ENCODE data around the gene SIDT1.

DNA sequence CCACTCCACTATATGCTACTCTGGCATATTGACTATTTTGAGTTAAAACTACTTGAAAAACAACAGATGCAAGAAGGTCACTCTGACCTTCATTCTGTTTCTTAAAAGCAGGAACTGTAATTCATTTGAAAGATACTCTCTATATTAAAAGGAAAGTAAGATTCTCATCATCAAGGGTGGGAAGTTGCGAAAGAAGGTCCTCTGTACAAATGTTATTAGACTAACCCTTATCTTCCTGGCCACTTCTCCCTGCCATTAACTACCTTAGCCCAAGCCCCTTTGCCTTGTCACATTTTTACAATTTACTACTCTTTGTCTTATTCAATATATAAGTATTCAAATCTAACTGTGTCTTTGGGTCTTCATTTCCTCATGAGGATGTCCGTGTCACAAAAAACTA is 16.1 kb downstream of the SIDT1 start:
- TF ChIP-seq, protein P1, sequence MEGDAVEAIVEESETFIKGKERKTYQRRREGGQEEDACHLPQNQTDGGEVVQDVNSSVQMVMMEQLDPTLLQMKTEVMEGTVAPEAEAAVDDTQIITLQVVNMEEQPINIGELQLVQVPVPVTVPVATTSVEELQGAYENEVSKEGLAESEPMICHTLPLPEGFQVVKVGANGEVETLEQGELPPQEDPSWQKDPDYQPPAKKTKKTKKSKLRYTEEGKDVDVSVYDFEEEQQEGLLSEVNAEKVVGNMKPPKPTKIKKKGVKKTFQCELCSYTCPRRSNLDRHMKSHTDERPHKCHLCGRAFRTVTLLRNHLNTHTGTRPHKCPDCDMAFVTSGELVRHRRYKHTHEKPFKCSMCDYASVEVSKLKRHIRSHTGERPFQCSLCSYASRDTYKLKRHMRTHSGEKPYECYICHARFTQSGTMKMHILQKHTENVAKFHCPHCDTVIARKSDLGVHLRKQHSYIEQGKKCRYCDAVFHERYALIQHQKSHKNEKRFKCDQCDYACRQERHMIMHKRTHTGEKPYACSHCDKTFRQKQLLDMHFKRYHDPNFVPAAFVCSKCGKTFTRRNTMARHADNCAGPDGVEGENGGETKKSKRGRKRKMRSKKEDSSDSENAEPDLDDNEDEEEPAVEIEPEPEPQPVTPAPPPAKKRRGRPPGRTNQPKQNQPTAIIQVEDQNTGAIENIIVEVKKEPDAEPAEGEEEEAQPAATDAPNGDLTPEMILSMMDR (IDR thresholded peaks at IDR 0.05) = no peak
- no peak for TF ChIP-seq EZH2 (IDR thresholded peaks at IDR 0.05)
- TF ChIP-seq EZH2phosphoT487 (IDR thresholded peaks at IDR 0.05) = no peak

All from neural progenitor cell (in vitro differentiated cells).